Ascending aorta (tissue), 2 donors: Measurements from ENCODE around the gene INHBE. TPM values are rescaled to one million over a fixed set of nuclear protein-coding genes. Genes with fewer than 3 reads are reported as not detected.

ENCODE experiments used
- DNase-seq, 2 donors: peaks; one replicate each; pipeline ENCODE4 v3.0.0-alpha.2; 2019; ENCODE audit warnings: low spot score in 2 of 2
- H3K27ac ChIP-seq, 2 donors: fragments of 200-600 bp; sonication (generic); one replicate each; pipeline ENCODE4 v1.5.1; 2016 to 2017; ENCODE audit warnings: mild to moderate bottlenecking in 1 of 2
- H3K27me3 ChIP-seq: fragments of 200-600 bp; sonication (generic); one replicate; pipeline ENCODE4 v1.5.1; 2017
- H3K36me3 ChIP-seq, 2 donors: fragments of 200-600 bp; sonication (generic); one replicate each; pipeline ENCODE4 v1.5.1; 2016
- H3K4me1 ChIP-seq, 2 donors: fragments of 200-600 bp; sonication (generic); one replicate each; pipeline ENCODE4 v1.5.1; 2016 to 2017; ENCODE audit warnings: mild to moderate bottlenecking in 1 of 2
- H3K4me3 ChIP-seq, 2 donors: fragments of 200-600 bp; sonication (generic); one replicate each; pipeline ENCODE4 v1.5.1; 2016 to 2017; ENCODE audit warnings: mild to moderate bottlenecking in 1 of 2
- H3K9me3 ChIP-seq, 2 donors: fragments of 200-600 bp; sonication (generic); one replicate each; pipeline ENCODE4 v1.5.1; 2016
- CTCF ChIP-seq, 3 experiments: fragments of 200-600 bp in 2 of 3; fragments of 450-650 bp in 1 of 3; sonication (generic) in 2 of 3; IDR thresholded peaks; one replicate each; pipeline ENCODE4 v1.5.1; 2016 to 2019; ENCODE audit warnings: antibody characterized with exemption in 3 of 3, mild to moderate bottlenecking in 1 of 3, moderate library complexity in 1 of 3
- intact Hi-C: fragments of 100-400 bp; cut with DNase I; formaldehyde crosslinking; loops from one replicate; pipeline ENCODE4 v1.15.1; 2023
- total RNA-seq: library from RNA; depleted of rRNA; stranded (reverse); fragments of >200 nt; gene quantifications from one replicate; pipeline ENCODE4 v1.1.0, GENCODE V29; 2016

Gene INHBE
- total RNA-seq, 1 donor from 2014 or later, result not detected

- no peak for DNase-seq
- Histone ChIP-seq H3K4me3 (no peak overlapping the region), H3K27me3 (no peaks in the 10 kb centered on the region), H3K27ac (no peak overlapping the region), H3K4me1 (peaks cover 3 to 24% of the 10 kb centered on the region in 2 donors), H3K9me3 (no peaks in the 10 kb centered on the region), H3K36me3 (no peaks in the 10 kb centered on the region)
- intact Hi-C loops, result no loop called here
- no peak for TF ChIP-seq CTCF (IDR thresholded peaks at IDR 0.05)
Observed at GRCh38 chr12:57464569-57464968, 9.5 kb downstream of the INHBE start.

- DNase-seq, result no peak
- Histone ChIP-seq H3K27ac (no peak overlapping the region), H3K4me1 (peaks cover 3 to 20% of the 10 kb centered on the region in 2 donors), H3K4me3 (no peak overlapping the region), H3K36me3 (no peaks in the 10 kb centered on the region), H3K9me3 (no peaks in the 10 kb centered on the region), H3K27me3 (no peaks in the 10 kb centered on the region)
- intact Hi-C loops, result no loop called here
- TF ChIP-seq CTCF (IDR thresholded peaks at IDR 0.05), result no peak
Observed at GRCh38 chr12:57465030-57465746, 10.1 kb downstream of the INHBE start.

- intact Hi-C loops, result no loop called here
- no peaks in the 10 kb centered on the region for H3K36me3 ChIP-seq
Observed at GRCh38 chr12:57465747-57466505, 10.8 kb downstream of the INHBE start.

GRCh38 chr12:57467212-57467874 lies 12.2 kb downstream of the INHBE start:
- no peak overlapping the region for H3K4me3 ChIP-seq
- no peaks in the 10 kb centered on the region for H3K9me3 ChIP-seq
- no peaks in the 10 kb centered on the region for H3K27me3 ChIP-seq
- no peaks in the 10 kb centered on the region for H3K36me3 ChIP-seq
- intact Hi-C loops, result no loop called here
- no peak for TF ChIP-seq CTCF (IDR thresholded peaks at IDR 0.05)
- no peak for DNase-seq
- peaks cover 0 to 6% of the 10 kb centered on the region in 2 donors for H3K4me1 ChIP-seq
- H3K27ac ChIP-seq, result no peak overlapping the region

More at GRCh38 chr12:57465747-57466505, 10.8 kb downstream of the INHBE start:
- H3K9me3 ChIP-seq, result no peaks in the 10 kb centered on the region
- no peak overlapping the region for H3K27ac ChIP-seq
- no peak overlapping the region for H3K4me3 ChIP-seq
- DNase-seq, result no peak
- H3K27me3 ChIP-seq, result no peaks in the 10 kb centered on the region
- H3K4me1 ChIP-seq, result peaks cover 0 to 13% of the 10 kb centered on the region in 2 donors
- no peak for TF ChIP-seq CTCF (IDR thresholded peaks at IDR 0.05)

GRCh38 chr12:57467915-57468314 lies 12.8 kb downstream of the INHBE start:
- no peak for DNase-seq
- Histone ChIP-seq H3K4me1 (peaks cover 0 to under 1% of the 10 kb centered on the region in 2 donors), H3K4me3 (no peak overlapping the region), H3K36me3 (no peaks in the 10 kb centered on the region), H3K27me3 (no peaks in the 10 kb centered on the region), H3K27ac (no peak overlapping the region), H3K9me3 (no peaks in the 10 kb centered on the region)
- TF ChIP-seq CTCF (IDR thresholded peaks at IDR 0.05), result no peak
- intact Hi-C loops, result no loop called here
